ENCODE data around the gene RPA3. TPM values are rescaled to one million over a fixed set of nuclear protein-coding genes. Genes with fewer than 3 reads are reported as not detected.

Gene RPA3
- total RNA-seq, 3 donors from 2014 or later, result 23.2 to 38.4 (median 28.7) TPM

DNA sequence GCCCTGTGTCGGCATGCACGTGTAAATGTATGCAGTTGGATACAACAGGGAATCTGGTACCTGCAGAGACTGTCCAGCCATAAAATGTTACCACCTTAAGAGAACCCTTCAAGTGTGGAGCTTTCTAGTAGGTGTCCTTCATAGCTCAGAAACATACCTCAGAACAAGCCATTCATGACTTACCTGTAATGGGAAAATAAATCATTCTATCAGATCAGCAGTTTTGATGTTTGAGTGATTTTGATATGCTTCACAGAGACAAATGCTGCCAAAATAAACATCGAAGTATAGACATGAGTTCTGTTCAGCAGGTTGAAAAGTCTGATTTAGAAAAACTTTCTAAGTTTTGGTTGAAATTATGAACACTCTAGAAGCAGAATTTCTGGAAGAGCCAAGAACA is 111.4 kb downstream of the RPA3 start:
- Histone ChIP-seq H3K4me1 (ENCODE audit: low read depth) (no peaks in the 10 kb centered on the region), H3K4me3 (no peak overlapping the region), H3K36me3 (ENCODE audit: low read depth) (no peaks in the 10 kb centered on the region), H3K9me3 (no peaks in the 10 kb centered on the region)
- intact Hi-C loops (cut with DNase I, micrococcal nuclease), result no loop called here
- TF ChIP-seq, protein P1, sequence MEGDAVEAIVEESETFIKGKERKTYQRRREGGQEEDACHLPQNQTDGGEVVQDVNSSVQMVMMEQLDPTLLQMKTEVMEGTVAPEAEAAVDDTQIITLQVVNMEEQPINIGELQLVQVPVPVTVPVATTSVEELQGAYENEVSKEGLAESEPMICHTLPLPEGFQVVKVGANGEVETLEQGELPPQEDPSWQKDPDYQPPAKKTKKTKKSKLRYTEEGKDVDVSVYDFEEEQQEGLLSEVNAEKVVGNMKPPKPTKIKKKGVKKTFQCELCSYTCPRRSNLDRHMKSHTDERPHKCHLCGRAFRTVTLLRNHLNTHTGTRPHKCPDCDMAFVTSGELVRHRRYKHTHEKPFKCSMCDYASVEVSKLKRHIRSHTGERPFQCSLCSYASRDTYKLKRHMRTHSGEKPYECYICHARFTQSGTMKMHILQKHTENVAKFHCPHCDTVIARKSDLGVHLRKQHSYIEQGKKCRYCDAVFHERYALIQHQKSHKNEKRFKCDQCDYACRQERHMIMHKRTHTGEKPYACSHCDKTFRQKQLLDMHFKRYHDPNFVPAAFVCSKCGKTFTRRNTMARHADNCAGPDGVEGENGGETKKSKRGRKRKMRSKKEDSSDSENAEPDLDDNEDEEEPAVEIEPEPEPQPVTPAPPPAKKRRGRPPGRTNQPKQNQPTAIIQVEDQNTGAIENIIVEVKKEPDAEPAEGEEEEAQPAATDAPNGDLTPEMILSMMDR (IDR thresholded peaks at IDR 0.05), result no peak
- DNase-seq (no peak), ATAC-seq (no peak)

DNA sequence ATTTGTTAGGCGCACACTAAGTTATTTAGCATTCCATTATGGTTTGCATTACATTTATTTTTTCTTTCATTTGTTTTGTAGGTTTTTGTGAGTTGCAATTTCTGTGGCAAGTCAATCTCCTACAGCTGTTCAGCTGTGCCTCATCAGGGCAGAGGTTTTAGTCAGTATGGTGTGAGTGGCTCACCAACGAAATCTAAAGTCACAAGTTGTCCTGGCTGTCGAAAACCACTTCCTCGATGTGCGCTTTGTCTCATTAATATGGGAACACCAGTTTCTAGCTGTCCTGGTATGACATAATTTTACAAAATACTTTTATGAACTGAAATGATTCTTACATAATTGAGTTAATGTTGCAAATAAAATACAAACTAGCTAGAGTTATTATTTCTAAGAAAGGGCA is 122.2 kb downstream of the RPA3 start:
- Histone ChIP-seq H3K4me3 (no peak overlapping the region), H3K4me1 (ENCODE audit: low read depth) (no peaks in the 10 kb centered on the region), H3K36me3 (ENCODE audit: low read depth) (no peaks in the 10 kb centered on the region), H3K9me3 (no peaks in the 10 kb centered on the region)
- intact Hi-C loops (cut with DNase I, micrococcal nuclease), result no loop called here
- ATAC-seq (peak; percentile 32), DNase-seq (peak in 1 of 3 donors; percentile 6)
- TF ChIP-seq, protein P1 (IDR thresholded peaks at IDR 0.05), result no peak

DNA sequence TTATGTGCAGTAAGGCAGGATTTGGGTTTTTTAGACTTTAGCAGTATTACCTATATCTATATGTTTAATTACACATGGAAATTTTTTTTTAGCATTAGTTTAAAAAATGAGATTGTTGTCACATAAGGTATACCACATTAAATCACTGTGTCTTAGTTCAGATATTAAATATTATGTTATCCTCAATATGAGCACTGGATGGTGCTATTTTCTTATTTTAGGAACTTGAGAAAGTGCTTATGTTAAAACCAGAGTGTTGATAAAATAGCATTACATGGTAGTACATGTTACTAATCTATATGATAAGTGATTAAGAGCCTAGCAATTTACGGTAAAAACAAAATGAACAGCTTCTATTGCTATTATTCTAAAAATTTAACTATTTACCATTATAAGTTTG is 123.0 kb downstream of the RPA3 start:
- Histone ChIP-seq H3K9me3 (no peaks in the 10 kb centered on the region), H3K4me3 (no peak overlapping the region), H3K4me1 (ENCODE audit: low read depth) (no peaks in the 10 kb centered on the region), H3K36me3 (ENCODE audit: low read depth) (no peaks in the 10 kb centered on the region)
- intact Hi-C loops (cut with DNase I, micrococcal nuclease), result no loop called here
- ATAC-seq, result peak; percentile 34
- TF ChIP-seq, protein P1 (IDR thresholded peaks at IDR 0.05), result no peak
- no peak for DNase-seq

Other genes starting within 250 kb of the RPA3 start
- gene COL28A1, start 182.7 kb downstream of the RPA3 start, total RNA-seq, result 10 to 100 TPM in 1 of 3 donors, 1 to 10 TPM in 2; 2.9 to 19.0 (median 4.1) TPM
- gene MIOS, start 151.7 kb downstream of the RPA3 start, total RNA-seq, result 10 to 100 TPM; 21.2 to 26.8 (median 25.5) TPM
- 10 to 100 TPM; 18.5 to 22.1 (median 18.6) TPM for gene UMAD1, start 77.9 kb downstream of the RPA3 start, total RNA-seq

Data from mucosa of descending colon (tissue), 3 donors.